Activated T-helper 1 cell treated with Interleukin-2 at 50 U/mL for 16 hours (primary cell): Measurements from ENCODE around the gene SPAG7.

Source experiments
- DNase-seq: peaks from one replicate; pipeline ENCODE4 v3.0.0-alpha.2; 2020; ENCODE audit warnings: low read depth

SPAG7 gene

GRCh38 chr17:4974115-4974670 lies 6.6 kb upstream of the SPAG7 start:
- no peak for DNase-seq

GRCh38 chr17:4973256-4974114 lies 5.9 kb upstream of the SPAG7 start:
- no peak for DNase-seq

- no peak for DNase-seq
These were observed 5.1 kb upstream of the SPAG7 start for GRCh38 chr17:4972752-4973151.

- DNase-seq: no peak
These were observed 4.7 kb upstream of the SPAG7 start for GRCh38 chr17:4972322-4972721.

GRCh38 chr17:4971826-4972225 lies 4.2 kb upstream of the SPAG7 start:
- DNase-seq: no peak

- no peak for DNase-seq
These were observed 2.7 kb upstream of the SPAG7 start for GRCh38 chr17:4970273-4970672.

- DNase-seq: no peak
These were observed 2.0 kb upstream of the SPAG7 start for GRCh38 chr17:4969551-4970173.

- DNase-seq: no peak
These were observed 1.5 kb upstream of the SPAG7 start for GRCh38 chr17:4969047-4969550.

- DNase-seq: no peak
These were observed 949 bp upstream of the SPAG7 start for GRCh38 chr17:4968486-4969046.

- DNase-seq: peak; percentile 91
These were observed 626 bp downstream of the SPAG7 start for GRCh38 chr17:4966844-4967538.

- DNase-seq: no peak
These were observed 2.2 kb downstream of the SPAG7 start for GRCh38 chr17:4965311-4965986.

- no peak for DNase-seq
These were observed 7.2 kb downstream of the SPAG7 start for GRCh38 chr17:4960279-4960922.

- no peak for DNase-seq
These were observed 8.2 kb downstream of the SPAG7 start for GRCh38 chr17:4959261-4959965.

GRCh38 chr17:4958102-4958501 lies 9.5 kb downstream of the SPAG7 start:
- DNase-seq: no peak

- no peak for DNase-seq
These were observed 11.0 kb downstream of the SPAG7 start for GRCh38 chr17:4956493-4957061.

- no peak for DNase-seq
These were observed 12.5 kb downstream of the SPAG7 start for GRCh38 chr17:4955091-4955490.

GRCh38 chr17:4953451-4953961 lies 14.1 kb downstream of the SPAG7 start:
- DNase-seq: no peak

GRCh38 chr17:4951486-4951885 lies 16.1 kb downstream of the SPAG7 start:
- no peak for DNase-seq

GRCh38 chr17:4950746-4951204 lies 16.8 kb downstream of the SPAG7 start, which contains the start of gene ENO3:
TSS of gene ENO3 (plus strand) at chr17:4951119. CDS start at chr17:4951830, 711 bp downstream.
- DNase-seq: no peak
